K562 (cell line): Measurements from ENCODE around the gene LRRC8E. TPM values are rescaled to one million over a fixed set of nuclear protein-coding genes. Genes with fewer than 3 reads are reported as not detected.
A peak's percentile ranks its signal among the peaks of the same experiment; 100 is the strongest.

ENCODE experiments used
- ATF3 ChIP-seq, 2 experiments: fragments of 450-650 bp in 1 of 2; sonication (generic) in 1 of 2; formaldehyde crosslinking in 1 of 2; IDR thresholded peaks in 1 of 2; conservative IDR thresholded peaks in 1 of 2; 2 replicates each; pipeline versions ENCODE4 v1.6.1 to v1.8.1; 2016 to 2023; ENCODE audit warnings: mild to moderate bottlenecking in 2 of 2, moderate library complexity in 2 of 2, inconsistent platforms in 1 of 2, missing genetic modification reagents in 1 of 2
- BRD9 ChIP-seq: fragments of 450-650 bp; IDR thresholded peaks from 2 replicates; pipeline ENCODE4 v1.6.1; 2018; ENCODE audit warnings: low read depth; ENCODE audit not compliant: partially characterized antibody
- CTCF ChIP-seq, 3 experiments: IDR thresholded peaks in 2 of 3; conservative IDR thresholded peaks in 1 of 3; 2 replicates each; pipeline ENCODE4 v1.5.1; 2011 to 2012; ENCODE audit warnings: low read length in 3 of 3, mild to moderate bottlenecking in 3 of 3, control low read depth in 2 of 3, improper control_type of control experiment in 1 of 3, inconsistent platforms in 1 of 3, low read depth in 1 of 3, mixed read lengths in 1 of 3, moderate library complexity in 1 of 3; ENCODE audit not compliant: insufficient read depth in 2 of 3
- IFI16 ChIP-seq: fragments of 250-450 bp; sonication (Bioruptor Pico); IDR thresholded peaks from 2 replicates; pipeline ENCODE4 v2.1.2; 2022; ENCODE audit warnings: mild to moderate bottlenecking, inconsistent platforms
- JUN ChIP-seq, 2 experiments: sonication (generic) in 1 of 2; formaldehyde crosslinking in 1 of 2; IDR thresholded peaks; 2 replicates each; pipeline versions ENCODE4 v1.6.1 to v1.8.0; 2012 to 2022; ENCODE audit warnings: borderline replicate concordance in 2 of 2, mild to moderate bottlenecking in 2 of 2, improper control_type of control experiment in 1 of 2, low read depth in 1 of 2, low read length in 1 of 2, missing genetic modification reagents in 1 of 2
- MAFF ChIP-seq: IDR thresholded peaks from 2 replicates; pipeline ENCODE4 v1.6.1; 2012; ENCODE audit warnings: low read length, improper control_type of control experiment
- MAFK ChIP-seq: IDR thresholded peaks from 2 replicates; pipeline ENCODE4 v1.6.1; 2011; ENCODE audit warnings: low read length, improper control_type of control experiment
- MCM5 ChIP-seq: fragments of 450-650 bp; IDR thresholded peaks from 2 replicates; pipeline ENCODE4 v1.6.1; 2016; ENCODE audit warnings: low read depth
- MED1 ChIP-seq: sonication (generic); formaldehyde crosslinking; IDR thresholded peaks from 2 replicates; pipeline ENCODE4 v1.8.1; 2023; ENCODE audit warnings: missing genetic modification reagents, borderline replicate concordance
- MTA2 ChIP-seq: fragments of 450-650 bp; IDR thresholded peaks from 2 replicates; pipeline ENCODE4 v1.6.1; 2016; ENCODE audit warnings: low read depth
- PURB ChIP-seq: sonication (generic); formaldehyde crosslinking; IDR thresholded peaks from 2 replicates; pipeline ENCODE4 v1.9.0; 2021; ENCODE audit warnings: low read depth, mild to moderate bottlenecking, missing genetic modification reagents
- RBM15 ChIP-seq: fragments of 200-400 bp; formaldehyde crosslinking; IDR thresholded peaks from 2 replicates; pipeline ENCODE4 v1.6.1; 2018; ENCODE audit warnings: mild to moderate bottlenecking, low read length, moderate library complexity; ENCODE audit not compliant: insufficient read depth
- THAP7 ChIP-seq: fragments of 250-450 bp; sonication (Bioruptor Pico); IDR thresholded peaks from 2 replicates; pipeline ENCODE4 v1.5.0; 2021
- ZFX ChIP-seq: sonication (generic); formaldehyde crosslinking; IDR thresholded peaks from 2 replicates; pipeline ENCODE4 v1.8.0; 2022; ENCODE audit warnings: mild to moderate bottlenecking, missing genetic modification reagents, moderate library complexity
- ZKSCAN1 ChIP-seq: fragments of 150-350 bp; IDR thresholded peaks from 2 replicates; pipeline ENCODE4 v1.6.1; 2016; ENCODE audit warnings: low read depth, low read length
- ZNF232 ChIP-seq: sonication (generic); formaldehyde crosslinking; IDR thresholded peaks from 2 replicates; pipeline ENCODE4 v1.8.0; 2022; ENCODE audit warnings: mild to moderate bottlenecking, missing genetic modification reagents
- ZZZ3 ChIP-seq: fragments of 450-650 bp; IDR thresholded peaks from 2 replicates; pipeline ENCODE4 v1.6.1; 2016; ENCODE audit warnings: antibody characterized with exemption, mild to moderate bottlenecking, moderate library complexity
- polyA plus RNA-seq, 8 experiments: library from polyadenylated mRNA; depleted of rRNA in 4 of 8; stranded (reverse) in 5 of 8; unstranded in 3 of 8; fragments of >200 nt; fragmentation: Nextera tagmentation in 2 of 8; fragmentation: Illumina TruSeq in 1 of 8; extraction: Ambion mirVana in 2 of 8; extraction: Trizol in 1 of 8; gene quantifications; 2 replicates each; pipeline versions ENCODE4 v1.2.1 to v1.2.3, GENCODE V29; 2011 to 2014; ENCODE audit warnings: inconsistent platforms in 1 of 8, missing spikeins in 1 of 8
- total RNA-seq, 7 experiments: library from RNA; depleted of rRNA in 6 of 7; stranded (reverse); fragments of >200 nt in 6 of 7; fragmentation: Illumina TruSeq in 2 of 7; extraction: Trizol in 2 of 7; gene quantifications; 2 replicates each; pipeline versions ENCODE4 v1.2.1 to v1.2.3, GENCODE V29; 2011 to 2021; ENCODE audit warnings: low replicate concordance in 1 of 7
- TF ChIP-seq, protein P1 (sequence below): sonication (generic); formaldehyde crosslinking; IDR thresholded peaks from 2 replicates; pipeline ENCODE4 v1.8.1; 2023; ENCODE audit warnings: mild to moderate bottlenecking, missing genetic modification reagents
- TF ChIP-seq, protein P2 (sequence below): fragments of 450-650 bp; IDR thresholded peaks from 2 replicates; pipeline ENCODE4 v1.6.1; 2014; ENCODE audit warnings: low read depth, mild to moderate bottlenecking, moderate library complexity, borderline replicate concordance

The LRRC8E gene
- total and polyA plus RNA-seq, 9 of the 15 experiments (the other 6 are each of a cell fraction or from before 2014, with no cell fraction given): 0.08 to 5.7 (median 3.5) TPM; not detected in 1

DNA sequence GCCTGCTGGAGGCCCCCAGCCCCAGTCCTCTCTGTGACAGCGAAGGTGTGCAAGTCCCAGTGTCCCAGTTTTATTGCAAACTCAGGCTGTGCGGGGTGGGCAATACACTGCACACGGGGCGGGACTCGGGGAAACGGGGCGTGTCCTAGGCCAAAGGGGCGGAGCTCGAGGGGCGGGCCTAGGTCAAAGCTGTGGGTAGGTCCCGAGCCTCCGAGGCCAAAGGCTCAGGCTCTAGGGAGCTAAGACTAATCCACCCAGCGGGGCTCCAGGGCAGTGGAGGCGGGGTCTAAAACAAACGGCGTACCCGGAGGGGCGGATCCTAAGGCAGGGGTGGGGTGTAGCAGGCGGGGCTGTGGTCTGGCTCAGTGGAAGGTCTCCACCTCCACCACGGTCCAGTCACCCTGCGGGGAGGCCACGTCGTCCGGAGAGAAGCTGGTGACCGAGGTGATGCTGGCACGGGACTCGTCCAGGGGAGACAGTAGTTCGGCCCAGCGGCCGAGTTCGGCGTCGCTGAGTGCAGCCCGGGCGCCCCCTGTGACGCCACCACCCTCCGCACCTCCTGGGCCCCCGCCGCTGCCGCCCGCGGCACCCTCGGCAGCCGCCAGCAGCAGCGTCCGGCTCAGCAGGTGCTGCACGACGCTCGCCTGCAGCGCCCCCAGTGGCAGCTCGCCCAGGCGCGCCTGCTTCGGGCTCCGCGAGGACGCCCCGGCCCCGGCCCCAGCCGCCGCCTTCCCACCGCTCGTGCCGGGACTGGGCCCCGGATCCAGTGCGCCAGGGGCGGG lies 19.4 kb upstream of the LRRC8E start (continued):
- TF ChIP-seq CTCF (IDR thresholded peaks at IDR 0.05 in 2 of 3, conservative IDR thresholded peaks at IDR 0.05 in 1 of 3; ENCODE audit: insufficient read depth in 2 of 3, low read depth in 1 of 3, low read length in 3 of 3) (peak; percentile 56 to 94 (median 76)), RBM15 (no peak), ZNF232 (CRISPR knock-in tag) (no peak), MED1 (CRISPR knock-in tag) (0 out of 2 replicates have a peak, but pooled peaks have one; percentile 39), ZZZ3 (no peak), JUN (IDR thresholded peaks at IDR 0.05; ENCODE audit: borderline replicate concordance, low read depth, low read length) (0 out of 2 replicates have a peak, but pooled peaks have one; percentile 17), JUN (CRISPR knock-in tag; IDR thresholded peaks at IDR 0.05; ENCODE audit: borderline replicate concordance) (no peak), MCM5 (no peak), MAFF (no peak), BRD9 (no peak), THAP7 (CRISPR knock-in tag) (no peak), MAFK (no peak), PURB (no peak), ATF3 (IDR thresholded peaks at IDR 0.05) (no peak), ATF3 (CRISPR knock-in tag; conservative IDR thresholded peaks at IDR 0.05) (0 out of 2 replicates have a peak, but pooled peaks have one; percentile 31), ZKSCAN1 (no peak), ZFX (CRISPR knock-in tag) (peak; percentile 72), IFI16 (no peak), MTA2 (no peak)
- TF ChIP-seq, protein P1, sequence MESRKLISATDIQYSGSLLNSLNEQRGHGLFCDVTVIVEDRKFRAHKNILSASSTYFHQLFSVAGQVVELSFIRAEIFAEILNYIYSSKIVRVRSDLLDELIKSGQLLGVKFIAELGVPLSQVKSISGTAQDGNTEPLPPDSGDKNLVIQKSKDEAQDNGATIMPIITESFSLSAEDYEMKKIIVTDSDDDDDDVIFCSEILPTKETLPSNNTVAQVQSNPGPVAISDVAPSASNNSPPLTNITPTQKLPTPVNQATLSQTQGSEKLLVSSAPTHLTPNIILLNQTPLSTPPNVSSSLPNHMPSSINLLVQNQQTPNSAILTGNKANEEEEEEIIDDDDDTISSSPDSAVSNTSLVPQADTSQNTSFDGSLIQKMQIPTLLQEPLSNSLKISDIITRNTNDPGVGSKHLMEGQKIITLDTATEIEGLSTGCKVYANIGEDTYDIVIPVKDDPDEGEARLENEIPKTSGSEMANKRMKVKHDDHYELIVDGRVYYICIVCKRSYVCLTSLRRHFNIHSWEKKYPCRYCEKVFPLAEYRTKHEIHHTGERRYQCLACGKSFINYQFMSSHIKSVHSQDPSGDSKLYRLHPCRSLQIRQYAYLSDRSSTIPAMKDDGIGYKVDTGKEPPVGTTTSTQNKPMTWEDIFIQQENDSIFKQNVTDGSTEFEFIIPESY (CRISPR knock-in tag): peak; percentile 34; the same call in 1 of the 2 replicates
- TF ChIP-seq, protein P2, sequence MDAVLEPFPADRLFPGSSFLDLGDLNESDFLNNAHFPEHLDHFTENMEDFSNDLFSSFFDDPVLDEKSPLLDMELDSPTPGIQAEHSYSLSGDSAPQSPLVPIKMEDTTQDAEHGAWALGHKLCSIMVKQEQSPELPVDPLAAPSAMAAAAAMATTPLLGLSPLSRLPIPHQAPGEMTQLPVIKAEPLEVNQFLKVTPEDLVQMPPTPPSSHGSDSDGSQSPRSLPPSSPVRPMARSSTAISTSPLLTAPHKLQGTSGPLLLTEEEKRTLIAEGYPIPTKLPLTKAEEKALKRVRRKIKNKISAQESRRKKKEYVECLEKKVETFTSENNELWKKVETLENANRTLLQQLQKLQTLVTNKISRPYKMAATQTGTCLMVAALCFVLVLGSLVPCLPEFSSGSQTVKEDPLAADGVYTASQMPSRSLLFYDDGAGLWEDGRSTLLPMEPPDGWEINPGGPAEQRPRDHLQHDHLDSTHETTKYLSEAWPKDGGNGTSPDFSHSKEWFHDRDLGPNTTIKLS: peak; percentile 41; the same call in 1 of the 2 replicates
